Measurements from ENCODE around the gene HBEGF.
A peak's percentile ranks its signal among the peaks of the same experiment; 100 is the strongest.
"Not testable (repeated sequence)": the region's sequence is repeated elsewhere in the genome, so short reads cannot be mapped to it uniquely, and the experiment has no call there.

Gene HBEGF

GRCh38 chr5:140360681-140361479 is 14.5 kb upstream of the HBEGF start:
- no peak for DNase-seq

GRCh38 chr5:140360101-140360500 is 13.7 kb upstream of the HBEGF start, which contains the start of gene SLC4A9:
SLC4A9 (plus strand) TSS chr5:140360194; CDS start chr5:140360237, 43 bp downstream.
- DNase-seq, result no peak

- no peak for DNase-seq
Measured at GRCh38 chr5:140358738-140359310, 12.4 kb upstream of the HBEGF start.

- DNase-seq, result peak; percentile 69
Measured at GRCh38 chr5:140357726-140358093, 11.3 kb upstream of the HBEGF start.

- no peak for DNase-seq
Measured at GRCh38 chr5:140356853-140357725, 10.7 kb upstream of the HBEGF start.

- DNase-seq, result no peak
Measured at GRCh38 chr5:140355546-140355945, 9.1 kb upstream of the HBEGF start.

GRCh38 chr5:140351609-140352334 is 5.4 kb upstream of the HBEGF start:
- peak; percentile 35 for DNase-seq

- DNase-seq, result no peak
Measured at GRCh38 chr5:140349244-140349643, 2.8 kb upstream of the HBEGF start.

- DNase-seq, result no peak
Measured at GRCh38 chr5:140348104-140348503, 1.7 kb upstream of the HBEGF start.

GRCh38 chr5:140347360-140347759 is 957 bp upstream of the HBEGF start:
- DNase-seq, result no peak

GRCh38 chr5:140345919-140346347 is 470 bp downstream of the HBEGF start:
- DNase-seq, result no peak

- DNase-seq, result no peak
Measured at GRCh38 chr5:140344683-140345423, 1.6 kb downstream of the HBEGF start.

- DNase-seq, result not testable (repeated sequence)
Measured at GRCh38 chr5:140343849-140344248, 2.6 kb downstream of the HBEGF start.

- no peak for DNase-seq
Measured at GRCh38 chr5:140342896-140343295, 3.5 kb downstream of the HBEGF start.

GRCh38 chr5:140342287-140342686 is 4.1 kb downstream of the HBEGF start:
- DNase-seq, result no peak

GRCh38 chr5:140341591-140341990 is 4.8 kb downstream of the HBEGF start:
- DNase-seq, result no peak

- DNase-seq, result no peak
Measured at GRCh38 chr5:140340605-140341121, 5.7 kb downstream of the HBEGF start.

GRCh38 chr5:140339636-140340035 is 6.8 kb downstream of the HBEGF start:
- DNase-seq, result no peak

GRCh38 chr5:140338908-140339307 is 7.5 kb downstream of the HBEGF start:
- no peak for DNase-seq

- no peak for DNase-seq
Measured at GRCh38 chr5:140338336-140338735, 8.1 kb downstream of the HBEGF start.

GRCh38 chr5:140337880-140338279 is 8.5 kb downstream of the HBEGF start:
- DNase-seq, result no peak

GRCh38 chr5:140336388-140336787 is 10.0 kb downstream of the HBEGF start:
- no peak for DNase-seq

Data from activated CD8-positive, alpha-beta memory T cell treated with anti-CD3 and anti-CD28 coated beads, Interleukin-2, amount 50 U/mL, for 4 hours (primary cell).